Measurements from ENCODE around the gene PPIB. TPM values are rescaled to one million over a fixed set of nuclear protein-coding genes. Genes with fewer than 3 reads are reported as not detected.

PPIB gene
- total RNA-seq, 1 donor from 2014 or later: 515 TPM

- no peak for DNase-seq (ENCODE audit: low read depth)
- H3K4me3 ChIP-seq (ENCODE audit: low read depth, low read length): peak within 1 kb of the TSS; percentile 67
- no peak for TF ChIP-seq CTCF (conservative IDR thresholded peaks at IDR 0.05; ENCODE audit: low read depth, low read length)
Measured at GRCh38 chr15:64151727-64152506, 10.9 kb downstream of the PPIB start, which contains the start of gene SNX22. Gene SNX22 (plus strand): TSS chr15:64151731. CDS start chr15:64151776, 45 bp downstream.

GRCh38 chr15:64149893-64150578 is 12.8 kb downstream of the PPIB start:
- H3K4me3 ChIP-seq (ENCODE audit: low read depth, low read length): no peak overlapping the region
- TF ChIP-seq CTCF (conservative IDR thresholded peaks at IDR 0.05; ENCODE audit: low read depth, low read length): no peak
- no peak for DNase-seq (ENCODE audit: low read depth)

- TF ChIP-seq CTCF (conservative IDR thresholded peaks at IDR 0.05; ENCODE audit: low read depth, low read length): peak; percentile 27
- no peak overlapping the region for H3K4me3 ChIP-seq (ENCODE audit: low read depth, low read length)
- no peak for DNase-seq (ENCODE audit: low read depth)
Measured at GRCh38 chr15:64149424-64149823, 13.4 kb downstream of the PPIB start.

- TF ChIP-seq CTCF (conservative IDR thresholded peaks at IDR 0.05; ENCODE audit: low read depth, low read length): no peak
- DNase-seq (ENCODE audit: low read depth): no peak
- H3K4me3 ChIP-seq (ENCODE audit: low read depth, low read length): no peak overlapping the region
Measured at GRCh38 chr15:64148581-64148980, 14.2 kb downstream of the PPIB start.

- no peak for DNase-seq (ENCODE audit: low read depth)
- H3K4me3 ChIP-seq (ENCODE audit: low read depth, low read length): no peak overlapping the region
- TF ChIP-seq CTCF (conservative IDR thresholded peaks at IDR 0.05; ENCODE audit: low read depth, low read length): no peak
Measured at GRCh38 chr15:64148168-64148567, 14.7 kb downstream of the PPIB start.

- H3K4me3 ChIP-seq (ENCODE audit: low read depth, low read length): no peak overlapping the region
- no peak for TF ChIP-seq CTCF (conservative IDR thresholded peaks at IDR 0.05; ENCODE audit: low read depth, low read length)
- no peak for DNase-seq (ENCODE audit: low read depth)
Measured at GRCh38 chr15:64146885-64147681, 15.7 kb downstream of the PPIB start.

All from epithelial cell of proximal tubule (primary cell).